ENCODE measurements around the gene HLA-F. TPM values are rescaled to one million over a fixed set of nuclear protein-coding genes. Genes with fewer than 3 reads are reported as not detected.

HLA-F gene
- total RNA-seq, 1 donor from 2014 or later: 2.5 TPM

- H3K4me3 ChIP-seq (ENCODE audit: low read depth, low read length): no peak overlapping the region
- TF ChIP-seq CTCF (conservative IDR thresholded peaks at IDR 0.05; ENCODE audit: low read depth, low read length): no peak
- DNase-seq (ENCODE audit: low read depth): no peak
Observed at GRCh38 chr6:29759457-29759856, 36.2 kb downstream of the HLA-F start.

DNA sequence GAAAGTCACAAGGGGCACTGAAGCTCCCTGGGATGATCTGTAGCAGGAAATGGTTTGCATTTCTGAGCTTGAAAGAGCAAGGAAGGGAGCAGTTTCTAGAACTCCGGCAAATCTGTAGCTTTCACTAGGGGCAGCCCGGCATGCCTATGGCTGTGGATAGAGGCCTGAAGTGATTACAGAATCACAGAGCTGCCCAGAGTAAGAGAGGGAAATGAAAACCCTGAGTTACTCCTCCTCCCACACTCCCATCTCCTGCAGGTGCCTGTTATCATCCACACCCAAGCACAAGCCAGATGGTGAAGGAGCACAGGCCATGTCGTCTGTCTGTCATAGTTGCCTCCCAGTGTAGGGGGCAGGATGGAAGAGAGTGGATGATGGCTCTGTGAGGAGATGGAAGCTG lies 37.1 kb downstream of the HLA-F start:
- DNase-seq (ENCODE audit: low read depth): no peak
- no peak for TF ChIP-seq CTCF (conservative IDR thresholded peaks at IDR 0.05; ENCODE audit: low read depth, low read length)
- no peak overlapping the region for H3K4me3 ChIP-seq (ENCODE audit: low read depth, low read length)

DNA sequence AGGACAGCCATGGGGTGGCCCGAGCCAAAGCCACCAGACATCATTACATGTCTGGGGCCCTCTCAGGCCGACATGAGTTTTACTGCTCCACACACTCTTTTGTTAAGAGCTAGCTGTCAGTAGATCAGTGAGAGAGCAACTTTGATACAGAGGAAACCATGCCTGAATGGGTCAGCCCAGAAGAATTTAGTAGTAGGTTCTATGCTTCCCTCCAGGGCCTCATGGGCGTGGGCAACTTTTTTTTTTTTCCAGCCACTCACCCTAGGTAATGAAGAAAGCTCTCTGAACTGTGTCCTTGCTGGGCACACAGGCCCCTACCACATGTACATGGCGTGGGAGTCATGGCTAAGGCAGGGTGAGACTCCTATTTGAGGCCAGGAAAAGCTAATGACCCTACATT lies 38.8 kb downstream of the HLA-F start:
- no peak for TF ChIP-seq CTCF (conservative IDR thresholded peaks at IDR 0.05; ENCODE audit: low read depth, low read length)
- no peak overlapping the region for H3K4me3 ChIP-seq (ENCODE audit: low read depth, low read length)
- DNase-seq (ENCODE audit: low read depth): no peak

DNA sequence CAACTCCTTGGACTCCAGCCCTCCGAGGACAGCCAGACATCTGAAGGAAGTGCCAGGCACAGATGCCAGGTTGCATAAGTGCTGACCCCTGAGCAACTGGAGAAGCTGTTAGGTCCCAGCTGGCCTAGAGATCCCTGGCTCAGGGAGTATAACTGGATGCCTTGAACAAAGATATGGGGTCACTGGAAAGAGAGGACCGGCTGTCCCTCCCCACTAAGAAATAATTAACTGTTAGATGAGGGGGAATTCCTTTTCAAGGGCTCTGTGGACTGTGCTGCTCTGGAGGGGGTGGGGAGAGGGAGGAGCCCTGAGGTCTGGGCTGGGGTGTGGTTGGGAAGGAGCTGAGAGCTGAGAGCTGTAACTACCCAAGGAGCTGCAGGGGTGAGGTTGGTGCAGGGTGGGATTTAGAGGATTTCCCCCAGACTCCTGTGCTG lies 39.6 kb downstream of the HLA-F start:
- peak; percentile 59 for DNase-seq (ENCODE audit: low read depth)
- TF ChIP-seq CTCF (conservative IDR thresholded peaks at IDR 0.05; ENCODE audit: low read depth, low read length): no peak
- H3K4me3 ChIP-seq (ENCODE audit: low read depth, low read length): peak overlapping the region; percentile 25

DNA sequence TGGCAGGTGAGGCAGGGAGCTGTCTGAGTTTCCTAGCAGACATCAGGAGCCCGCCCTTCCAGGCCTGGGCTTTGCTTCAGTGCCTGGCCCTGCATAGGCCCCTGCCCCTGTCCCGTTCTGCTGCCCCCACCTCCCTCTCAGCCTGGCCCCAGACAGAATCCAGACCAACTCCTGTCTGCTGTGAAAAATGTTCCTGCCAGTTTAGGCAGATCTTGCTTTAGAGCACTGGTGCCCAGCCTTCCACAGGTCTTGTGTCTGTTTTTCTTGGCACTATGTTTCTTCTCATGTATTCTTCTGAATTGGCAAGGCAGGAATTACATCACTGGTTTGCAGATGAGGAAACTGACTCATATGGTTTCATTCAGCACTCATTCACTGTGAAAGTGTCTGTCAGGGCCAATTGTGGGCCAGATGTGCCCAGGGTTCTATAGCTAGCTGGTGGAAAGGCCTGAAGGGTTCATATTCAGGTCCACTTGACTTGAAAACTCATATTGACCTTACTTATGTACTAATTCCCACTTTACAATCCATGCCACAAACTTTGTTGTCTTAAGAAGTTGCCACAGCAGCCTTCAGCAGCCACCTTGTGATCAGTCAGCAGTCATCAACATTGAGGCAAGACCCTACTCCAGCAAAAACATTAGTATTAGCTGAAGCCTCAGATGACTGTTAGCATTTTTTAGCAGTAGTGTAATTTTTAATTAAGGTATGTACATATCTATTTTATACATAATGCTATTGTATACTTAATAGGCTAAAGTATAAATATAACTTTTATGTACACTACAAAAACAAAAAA lies 40.5 kb downstream of the HLA-F start:
- TF ChIP-seq CTCF (conservative IDR thresholded peaks at IDR 0.05; ENCODE audit: low read depth, low read length): no peak
- H3K4me3 ChIP-seq (ENCODE audit: low read depth, low read length): peak overlapping the region; percentile 25
- DNase-seq (ENCODE audit: low read depth): peak; percentile 85

DNA sequence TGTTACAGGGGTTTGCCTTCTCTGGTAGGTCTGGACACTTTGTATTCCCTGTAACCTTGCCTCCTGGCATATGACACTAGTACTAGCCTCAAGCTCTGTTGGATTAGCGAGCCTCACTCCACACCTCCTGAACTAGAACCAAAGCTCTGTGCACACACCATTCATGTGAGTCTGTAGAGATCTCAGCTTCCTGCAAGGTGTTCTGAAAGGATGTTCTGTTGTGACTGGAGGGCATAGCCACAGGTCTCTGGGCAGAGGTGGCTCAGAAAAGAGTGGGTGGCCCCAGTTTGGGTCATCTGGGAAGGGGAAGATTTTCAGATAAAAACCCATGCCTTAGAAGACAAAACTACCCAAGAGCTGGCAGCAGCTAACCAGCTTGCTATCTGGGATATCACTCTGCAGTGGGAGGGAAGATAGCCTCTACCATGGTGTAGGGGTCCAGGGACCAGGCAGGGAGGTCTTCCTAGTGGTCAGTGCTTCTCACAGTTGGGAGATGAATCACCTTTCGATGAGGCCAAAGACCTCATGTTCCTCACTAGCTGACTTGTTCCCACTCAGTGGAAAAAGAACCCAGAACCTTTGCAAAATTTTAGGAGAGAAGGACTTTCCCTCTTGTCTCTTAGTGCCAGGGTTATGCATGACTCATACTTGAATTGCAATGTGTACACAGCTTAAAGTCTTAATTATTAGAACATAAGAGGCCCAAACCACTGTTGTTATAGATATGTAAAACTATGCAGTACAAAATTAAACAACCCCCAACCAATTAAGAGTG lies 41.4 kb downstream of the HLA-F start:
- DNase-seq (ENCODE audit: low read depth): no peak
- TF ChIP-seq CTCF (conservative IDR thresholded peaks at IDR 0.05; ENCODE audit: low read depth, low read length): no peak
- no peak overlapping the region for H3K4me3 ChIP-seq (ENCODE audit: low read depth, low read length)
